T-helper 1 cell treated with Interleukin-12 subunit alpha and Interleukin-12 subunit beta and Interleukin-4 antibody, amounts not matched to agents 30 μg/mL and 1 μg/mL, for 36 hours (primary cell): ENCODE results near the gene NUP62.
"Not testable (repeated sequence)": the region's sequence is repeated elsewhere in the genome, so short reads cannot be mapped to it uniquely, and the experiment has no call there.

Experiments used
- H3K27ac Mint-ChIP-seq: one replicate; pipeline ENCODE4 v1.8.0; 2021; ENCODE audit warnings: mild to moderate bottlenecking, mixed read lengths
- H3K27me3 Mint-ChIP-seq: one replicate; pipeline ENCODE4 v1.8.0; 2021; ENCODE audit warnings: low read depth, mixed read lengths
- H3K36me3 Mint-ChIP-seq: one replicate; pipeline ENCODE4 v1.8.0; 2021; ENCODE audit warnings: low read depth, mixed read lengths
- H3K4me1 Mint-ChIP-seq: one replicate; pipeline ENCODE4 v1.8.0; 2021; ENCODE audit warnings: low read depth, mixed read lengths
- H3K4me3 Mint-ChIP-seq: one replicate; pipeline ENCODE4 v1.8.0; 2021; ENCODE audit warnings: mild to moderate bottlenecking, moderate library complexity, mixed read lengths
- H3K9me3 Mint-ChIP-seq: one replicate; pipeline ENCODE4 v1.8.0; 2021; ENCODE audit warnings: mixed read lengths

Gene NUP62

GRCh38 chr19:49924881-49925210 is 4.5 kb downstream of the NUP62 start:
- H3K4me3 Mint-ChIP-seq, H3K9me3 Mint-ChIP-seq, H3K27me3 Mint-ChIP-seq, H3K27ac Mint-ChIP-seq: not testable (repeated sequence)
- H3K36me3 Mint-ChIP-seq = peaks cover 42% of the 10 kb centered on the region
- peaks cover 32% of the 10 kb centered on the region for H3K4me1 Mint-ChIP-seq

- H3K9me3 Mint-ChIP-seq = no peaks in the 10 kb centered on the region
- H3K27me3 Mint-ChIP-seq = no peaks in the 10 kb centered on the region
- H3K27ac Mint-ChIP-seq = no peak overlapping the region
- no peak overlapping the region for H3K4me3 Mint-ChIP-seq
- H3K4me1 Mint-ChIP-seq = peaks cover 33% of the 10 kb centered on the region
- peaks cover 41% of the 10 kb centered on the region for H3K36me3 Mint-ChIP-seq
Observed at GRCh38 chr19:49924004-49924880, 5.1 kb downstream of the NUP62 start.

GRCh38 chr19:49923055-49924003 is 6.0 kb downstream of the NUP62 start:
- peaks cover 31% of the 10 kb centered on the region for H3K4me1 Mint-ChIP-seq
- no peak overlapping the region for H3K27ac Mint-ChIP-seq
- H3K4me3 Mint-ChIP-seq = no peak overlapping the region
- H3K27me3 Mint-ChIP-seq = no peaks in the 10 kb centered on the region
- peaks cover 38% of the 10 kb centered on the region for H3K36me3 Mint-ChIP-seq
- no peaks in the 10 kb centered on the region for H3K9me3 Mint-ChIP-seq

- no peak overlapping the region for H3K4me3 Mint-ChIP-seq
Observed at GRCh38 chr19:49921871-49922795, 7.2 kb downstream of the NUP62 start.

GRCh38 chr19:49920624-49921363 is 8.5 kb downstream of the NUP62 start:
- Mint-ChIP-seq H3K9me3 (no peaks in the 10 kb centered on the region), H3K4me1 (peaks cover 21% of the 10 kb centered on the region), H3K27me3 (no peaks in the 10 kb centered on the region), H3K36me3 (peaks cover 36% of the 10 kb centered on the region), H3K4me3 (no peak overlapping the region), H3K27ac (no peak overlapping the region)

More at GRCh38 chr19:49921871-49922795, 7.2 kb downstream of the NUP62 start:
- Mint-ChIP-seq H3K27me3 (no peaks in the 10 kb centered on the region), H3K4me1 (peaks cover 23% of the 10 kb centered on the region), H3K36me3 (peaks cover 36% of the 10 kb centered on the region), H3K27ac (no peak overlapping the region), H3K9me3 (no peaks in the 10 kb centered on the region)

- no peak overlapping the region for H3K4me3 Mint-ChIP-seq
- H3K27me3 Mint-ChIP-seq = no peaks in the 10 kb centered on the region
- peaks cover 49% of the 10 kb centered on the region for H3K36me3 Mint-ChIP-seq
- peaks cover 29% of the 10 kb centered on the region for H3K4me1 Mint-ChIP-seq
- peak overlapping the region; percentile 31 for H3K27ac Mint-ChIP-seq
- H3K9me3 Mint-ChIP-seq = no peaks in the 10 kb centered on the region
Observed at GRCh38 chr19:49918089-49918488, 11.2 kb downstream of the NUP62 start.

- Mint-ChIP-seq H3K4me3 (no peak overlapping the region), H3K27ac (no peak overlapping the region)
Observed at GRCh38 chr19:49916839-49917733, 12.2 kb downstream of the NUP62 start.

GRCh38 chr19:49915271-49915670 is 14.0 kb downstream of the NUP62 start:
- H3K27ac Mint-ChIP-seq = no peak overlapping the region
- no peaks in the 10 kb centered on the region for H3K9me3 Mint-ChIP-seq
- peaks cover 52% of the 10 kb centered on the region for H3K36me3 Mint-ChIP-seq
- peaks cover 41% of the 10 kb centered on the region for H3K4me1 Mint-ChIP-seq
- no peak overlapping the region for H3K4me3 Mint-ChIP-seq
- no peaks in the 10 kb centered on the region for H3K27me3 Mint-ChIP-seq

More at GRCh38 chr19:49916839-49917733, 12.2 kb downstream of the NUP62 start:
- H3K9me3 Mint-ChIP-seq = no peaks in the 10 kb centered on the region
- H3K4me1 Mint-ChIP-seq = peaks cover 37% of the 10 kb centered on the region
- H3K36me3 Mint-ChIP-seq = peaks cover 56% of the 10 kb centered on the region
- no peaks in the 10 kb centered on the region for H3K27me3 Mint-ChIP-seq

GRCh38 chr19:49913720-49914119 is 15.6 kb downstream of the NUP62 start:
- Mint-ChIP-seq H3K36me3 (peaks cover 51% of the 10 kb centered on the region), H3K27ac (peak overlapping the region; percentile 31), H3K27me3 (no peaks in the 10 kb centered on the region), H3K9me3 (no peaks in the 10 kb centered on the region), H3K4me1 (peaks cover 38% of the 10 kb centered on the region), H3K4me3 (no peak overlapping the region)

- Mint-ChIP-seq H3K27ac (peak overlapping the region; percentile 43), H3K27me3 (no peaks in the 10 kb centered on the region), H3K36me3 (peaks cover 49% of the 10 kb centered on the region), H3K4me1 (peaks cover 36% of the 10 kb centered on the region), H3K4me3 (no peak overlapping the region), H3K9me3 (no peaks in the 10 kb centered on the region)
Observed at GRCh38 chr19:49912965-49913685, 16.2 kb downstream of the NUP62 start.

- H3K4me1 Mint-ChIP-seq = peaks cover 37% of the 10 kb centered on the region
- H3K4me3 Mint-ChIP-seq = peak overlapping the region; percentile 58
- peak overlapping the region; percentile 84 for H3K27ac Mint-ChIP-seq
- no peaks in the 10 kb centered on the region for H3K27me3 Mint-ChIP-seq
- no peaks in the 10 kb centered on the region for H3K9me3 Mint-ChIP-seq
- H3K36me3 Mint-ChIP-seq = peaks cover 48% of the 10 kb centered on the region
Observed at GRCh38 chr19:49911381-49912145, 17.7 kb downstream of the NUP62 start.

GRCh38 chr19:49910179-49910578 is 19.1 kb downstream of the NUP62 start:
- H3K27me3 Mint-ChIP-seq = no peaks in the 10 kb centered on the region
- peaks cover 49% of the 10 kb centered on the region for H3K36me3 Mint-ChIP-seq
- H3K4me1 Mint-ChIP-seq = peaks cover 44% of the 10 kb centered on the region
- peak overlapping the region; percentile 63 for H3K27ac Mint-ChIP-seq
- H3K9me3 Mint-ChIP-seq = no peaks in the 10 kb centered on the region
- H3K4me3 Mint-ChIP-seq = no peak overlapping the region
